Endothelial cell of umbilical vein (primary cell): ENCODE data around the gene MYH15. TPM values are rescaled to one million over a fixed set of nuclear protein-coding genes. Genes with fewer than 3 reads are reported as not detected.

Experiments
- BruUV-seq: library from RNA; stranded (reverse); fragments of 400-500 nt; replicated peaks from 2 replicates; lab custom pipeline; 2021; lab: Mats Ljungman, UMichigan
- CTCF ChIA-PET: fragments of 300-600, 350-600 bp; sonication (Branson Sonifier 250); formaldehyde crosslinking; loops from one replicate; lab custom pipeline; 2021; ENCODE audit warnings: antibody characterized with exemption, inconsistent platforms; lab: Charles Lee
- POLR2A ChIA-PET: fragments of 300-600, 350-600 bp; sonication (Branson Sonifier 250); formaldehyde crosslinking; loops from one replicate; lab custom pipeline; 2021; ENCODE audit warnings: antibody characterized with exemption, inconsistent platforms; lab: Charles Lee
- DNase-seq: peaks from one replicate; pipeline ENCODE4 v3.0.0-alpha.2; 2011; ENCODE audit warnings: low read depth, low spot score
- FAIRE-seq: peaks from 2 replicates; lab custom pipeline; 2011; peaks lifted over from hg19 to GRCh38; lab: Jason Lieb, UNC
- H2AFZ ChIP-seq: 2 replicates; pipeline ENCODE4 v1.6.0; 2012; ENCODE audit warnings: low read depth, low read length, control low read depth, inconsistent platforms
- H3K27ac ChIP-seq: 2 replicates; pipeline ENCODE4 v1.5.1; 2011; ENCODE audit warnings: low read depth, mild to moderate bottlenecking, control low read depth, low read length, moderate library complexity; ENCODE audit not compliant: insufficient read depth
- H3K27me3 ChIP-seq, 2 experiments: 2 replicates each; pipeline versions ENCODE4 v1.6.0 to v1.6.1; 2011; ENCODE audit warnings: low read length in 2 of 2, mixed read lengths in 1 of 2; ENCODE audit not compliant: control insufficient read depth in 2 of 2, insufficient read depth in 2 of 2
- H3K36me3 ChIP-seq, 2 experiments: 2 replicates in 1 of 2; 3 replicates in 1 of 2; pipeline ENCODE4 v1.5.1; 2011; ENCODE audit warnings: low read length in 2 of 2, mild to moderate bottlenecking in 1 of 2, moderate library complexity in 1 of 2; ENCODE audit not compliant: control insufficient read depth in 2 of 2, insufficient read depth in 2 of 2; ENCODE audit errors: extremely low read depth in 1 of 2
- H3K4me1 ChIP-seq: 3 replicates; pipeline ENCODE4 v1.5.1; 2011; ENCODE audit warnings: mild to moderate bottlenecking, low read length; ENCODE audit not compliant: control insufficient read depth, insufficient read depth; ENCODE audit errors: extremely low read depth
- H3K4me2 ChIP-seq: 2 replicates; pipeline ENCODE4 v1.6.1; 2011; ENCODE audit warnings: low read length, control low read depth, mixed read lengths; ENCODE audit not compliant: insufficient read depth
- H3K4me3 ChIP-seq, 3 experiments: fragments of 200-600 bp in 1 of 3; sonication (generic), shearing (Covaris generic) in 1 of 3; replicated peaks in 1 of 3; 2 replicates each; pipeline ENCODE4 v1.5.1; 2011 to 2016; ENCODE audit warnings: control low read depth in 3 of 3, low read length in 3 of 3, mild to moderate bottlenecking in 2 of 3, inconsistent platforms in 1 of 3, low read depth in 1 of 3, moderate library complexity in 1 of 3; ENCODE audit not compliant: insufficient read depth in 1 of 3
- H3K79me2 ChIP-seq: 2 replicates; pipeline ENCODE4 v1.6.0; 2012; ENCODE audit warnings: low read length, inconsistent platforms; ENCODE audit not compliant: control insufficient read depth, insufficient read depth
- H3K9ac ChIP-seq: replicated peaks from 2 replicates; pipeline ENCODE3; 2011; ENCODE audit warnings: low read length, control low read depth; ENCODE audit not compliant: insufficient read depth; ENCODE audit errors: extremely low read depth
- H3K9me1 ChIP-seq: replicated peaks from 3 replicates; pipeline ENCODE4 v1.6.0; 2011; ENCODE audit warnings: mild to moderate bottlenecking, low read length; ENCODE audit not compliant: control insufficient read depth, insufficient read depth; ENCODE audit errors: extremely low read depth
- H3K9me3 ChIP-seq: replicated peaks from 2 replicates; pipeline ENCODE4 v1.5.1; 2012; ENCODE audit warnings: low read length, inconsistent platforms; ENCODE audit not compliant: control insufficient read depth, insufficient read depth
- H4K20me1 ChIP-seq: replicated peaks from 2 replicates; pipeline ENCODE3; 2011; ENCODE audit warnings: mild to moderate bottlenecking, low read length; ENCODE audit not compliant: control insufficient read depth, insufficient read depth; ENCODE audit errors: extremely low read depth
- CTCF ChIP-seq, 2 donors: IDR thresholded peaks; 1 replicate in 1 of 2; 2 replicates in 1 of 2; pipeline ENCODE4 v1.5.1; 2011; ENCODE audit warnings: low read length in 2 of 2, mild to moderate bottlenecking in 2 of 2, moderate library complexity in 2 of 2, control low read depth in 1 of 2, inconsistent platforms in 1 of 2, low read depth in 1 of 2; ENCODE audit not compliant: insufficient read depth in 1 of 2; ENCODE audit errors: extremely low read depth in 1 of 2
- EZH2 ChIP-seq: IDR thresholded peaks from 2 replicates; pipeline ENCODE4 v1.6.1; 2012; ENCODE audit warnings: borderline replicate concordance, low read depth, mild to moderate bottlenecking, moderate library complexity, low read length, inconsistent platforms; ENCODE audit not compliant: severe bottlenecking
- FOS ChIP-seq: IDR thresholded peaks from 2 replicates; pipeline ENCODE4 v1.6.1; 2011; ENCODE audit warnings: mild to moderate bottlenecking, low read length, moderate library complexity, borderline replicate concordance; ENCODE audit not compliant: insufficient read depth
- GATA2 ChIP-seq: IDR thresholded peaks from 2 replicates; pipeline ENCODE4 v1.7.0; 2011; ENCODE audit warnings: low read depth, mild to moderate bottlenecking, moderate library complexity, mixed read lengths, low read length; ENCODE audit not compliant: insufficient read length, insufficient read depth
- JUN ChIP-seq: IDR thresholded peaks from 2 replicates; pipeline ENCODE4 v1.6.1; 2011; ENCODE audit warnings: borderline replicate concordance, low read depth; ENCODE audit not compliant: insufficient read length, insufficient read depth
- MAX ChIP-seq: IDR thresholded peaks from 2 replicates; pipeline ENCODE4 v1.6.1; 2011; ENCODE audit not compliant: insufficient read depth, insufficient read length
- MYC ChIP-seq: IDR thresholded peaks from one replicate; pipeline ENCODE4 v1.6.1; 2011; ENCODE audit warnings: mild to moderate bottlenecking, low read depth, low read length
- POLR2A ChIP-seq: IDR thresholded peaks from 2 replicates; pipeline ENCODE4 v1.6.1; 2012; ENCODE audit warnings: low read depth, mild to moderate bottlenecking, control low read depth, low read length
- POLR2AphosphoS5 ChIP-seq: IDR thresholded peaks from 2 replicates; pipeline ENCODE4 v1.6.1; 2012; ENCODE audit warnings: low read depth, mild to moderate bottlenecking, control low read depth, low read length, moderate library complexity; ENCODE audit not compliant: insufficient read depth
- dilution Hi-C: fragments of 300-500 bp; cut with MboI; formaldehyde crosslinking; loops from one replicate; pipeline ENCODE4 v1.15.0; 2019; ENCODE audit warnings: low sequenced_read_pairs; ENCODE audit not compliant: extremely low pct_ligation_motif_present
- intact Hi-C: fragments of 100-400 bp; cut with micrococcal nuclease; formaldehyde crosslinking; loops from one replicate; pipeline ENCODE4 v1.10.0; 2022
- polyA plus RNA-seq, 4 experiments: library from polyadenylated mRNA; depleted of rRNA in 3 of 4; stranded (reverse) in 3 of 4; unstranded in 1 of 4; fragments of >200 nt; gene quantifications; 2 replicates each; pipeline versions ENCODE4 v1.2.1 to v1.2.3, GENCODE V29; 2011 to 2012; ENCODE audit warnings: missing spikeins in 1 of 4
- total RNA-seq: library from RNA; stranded (reverse); gene quantifications from 2 replicates; pipeline ENCODE4 v1.2.3, GENCODE V29; 2021

The MYH15 gene
- total and polyA plus RNA-seq, 2 donors (not counting 3 experiments of a cell fraction or from before 2014, with no cell fraction given) = 0.27 TPM; not detected in 1

DNA sequence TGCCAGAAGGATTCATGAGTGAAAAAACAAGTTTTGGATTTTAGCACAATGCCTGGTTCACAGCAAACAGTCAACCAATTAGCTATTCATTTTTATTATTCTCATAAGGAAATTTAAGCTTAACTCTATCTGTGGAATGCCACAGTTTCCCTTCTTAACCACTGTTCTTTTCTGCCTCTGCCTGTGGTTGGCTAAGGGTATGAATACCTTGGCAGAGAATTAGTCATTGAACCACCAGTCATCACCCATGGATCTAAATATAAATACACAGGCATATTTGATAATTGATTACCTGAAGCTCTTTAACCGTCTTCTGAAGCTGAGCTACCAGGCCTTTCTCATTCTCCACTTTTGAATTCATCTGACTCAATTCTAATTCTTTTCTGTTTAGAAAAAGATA lies 79.9 kb downstream of the MYH15 start:
- intact Hi-C loops (no loop called here), dilution Hi-C loops (no loop called here)
- TF ChIP-seq MAX = no peak
- TF ChIP-seq CTCF (IDR thresholded peaks at IDR 0.05; ENCODE audit: extremely low read depth in 1 of 2, insufficient read depth in 1 of 2, low read depth in 1 of 2, low read length in 2 of 2) = no peak
- TF ChIP-seq GATA2 = no peak
- TF ChIP-seq POLR2A = no peak
- no peak for TF ChIP-seq JUN
- no peak for TF ChIP-seq POLR2AphosphoS5
- TF ChIP-seq EZH2 = no peak
- no peak for TF ChIP-seq MYC
- no peak for TF ChIP-seq FOS
- Histone ChIP-seq H4K20me1 (no peaks in the 10 kb centered on the region), H3K27ac (no peak overlapping the region), H3K9ac (no peak overlapping the region), H3K27me3 (no peaks in the 10 kb centered on the region), H3K9me1 (no peaks in the 10 kb centered on the region), H3K79me2 (no peaks in the 10 kb centered on the region), H2AFZ (no peak overlapping the region), H3K4me3 (no peak overlapping the region), H3K36me3 (no peaks in the 10 kb centered on the region), H3K4me2 (no peak overlapping the region), H3K9me3 (no peaks in the 10 kb centered on the region), H3K4me1 (no peaks in the 10 kb centered on the region)
- BruUV-seq = no TSS peak
- no peak for FAIRE-seq
- POLR2A ChIA-PET = no interaction called here
- CTCF ChIA-PET = interaction anchor here (1.0 to 1.3 kb wide), 2 partner anchors 9 to 11 kb away, joined by 3 to 4 read pairs; no protein-coding TSS in a partner anchor
- no peak for DNase-seq
